ENCODE measurements around the gene TMUB2. TPM values are rescaled to one million over a fixed set of nuclear protein-coding genes. Genes with fewer than 3 reads are reported as not detected.

TMUB2 gene
- polyA plus RNA-seq, 1 donor from 2014 or later, result 59.9 TPM

DNA sequence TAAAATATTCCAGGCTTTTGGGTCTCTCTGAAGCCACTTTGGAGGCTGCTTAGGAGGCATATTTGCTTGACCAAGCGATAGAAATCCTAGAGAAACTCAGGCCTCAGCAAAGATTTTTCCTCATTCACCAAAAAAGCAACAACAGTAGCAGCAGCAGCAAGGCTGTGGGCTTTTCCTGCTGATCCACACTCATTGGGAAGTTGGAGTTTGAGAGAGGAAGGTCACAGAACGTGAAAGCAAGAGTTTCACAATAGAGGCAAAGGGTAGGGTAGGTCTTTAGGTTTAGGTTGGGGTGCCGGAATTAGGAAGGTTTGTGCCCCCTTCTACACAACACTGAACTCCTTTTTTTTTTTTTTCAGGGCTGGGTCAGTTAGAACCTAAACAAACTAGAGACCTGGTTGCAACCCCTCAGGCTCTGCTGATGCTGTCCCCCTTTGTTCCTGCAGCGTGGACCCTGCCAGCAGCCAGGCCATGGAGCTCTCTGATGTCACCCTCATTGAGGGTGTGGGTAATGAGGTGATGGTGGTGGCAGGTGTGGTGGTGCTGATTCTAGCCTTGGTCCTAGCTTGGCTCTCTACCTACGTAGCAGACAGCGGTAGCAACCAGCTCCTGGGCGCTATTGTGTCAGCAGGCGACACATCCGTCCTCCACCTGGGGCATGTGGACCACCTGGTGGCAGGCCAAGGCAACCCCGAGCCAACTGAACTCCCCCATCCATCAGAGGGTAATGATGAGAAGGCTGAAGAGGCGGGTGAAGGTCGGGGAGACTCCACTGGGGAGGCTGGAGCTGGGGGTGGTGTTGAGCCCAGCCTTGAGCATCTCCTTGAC is 2.0 kb downstream of the TMUB2 start:
- H3K27ac ChIP-seq (ENCODE audit: low read length), result no peak overlapping the region
- H3K4me2 ChIP-seq (ENCODE audit: low read length), result no peak overlapping the region
- H3K9me3 ChIP-seq (ENCODE audit: low read length), result no peaks in the 10 kb centered on the region
- TF ChIP-seq RAD21 (conservative IDR thresholded peaks at IDR 0.05) (no peak), EP300 (conservative IDR thresholded peaks at IDR 0.05; ENCODE audit: poor library complexity, severe bottlenecking) (no peak), MXI1 (conservative IDR thresholded peaks at IDR 0.05; ENCODE audit: poor library complexity, severe bottlenecking) (no peak), SMC3 (conservative IDR thresholded peaks at IDR 0.05; ENCODE audit: poor library complexity) (no peak), EZH2 (IDR thresholded peaks at IDR 0.05; ENCODE audit: borderline replicate concordance, insufficient read depth, low read length, poor library complexity, severe bottlenecking) (no peak), TAF1 (IDR thresholded peaks at IDR 0.05; ENCODE audit: low read depth) (no peak), POLR2AphosphoS5 (IDR thresholded peaks at IDR 0.05) (no peak)
- TF ChIP-seq, protein P1, sequence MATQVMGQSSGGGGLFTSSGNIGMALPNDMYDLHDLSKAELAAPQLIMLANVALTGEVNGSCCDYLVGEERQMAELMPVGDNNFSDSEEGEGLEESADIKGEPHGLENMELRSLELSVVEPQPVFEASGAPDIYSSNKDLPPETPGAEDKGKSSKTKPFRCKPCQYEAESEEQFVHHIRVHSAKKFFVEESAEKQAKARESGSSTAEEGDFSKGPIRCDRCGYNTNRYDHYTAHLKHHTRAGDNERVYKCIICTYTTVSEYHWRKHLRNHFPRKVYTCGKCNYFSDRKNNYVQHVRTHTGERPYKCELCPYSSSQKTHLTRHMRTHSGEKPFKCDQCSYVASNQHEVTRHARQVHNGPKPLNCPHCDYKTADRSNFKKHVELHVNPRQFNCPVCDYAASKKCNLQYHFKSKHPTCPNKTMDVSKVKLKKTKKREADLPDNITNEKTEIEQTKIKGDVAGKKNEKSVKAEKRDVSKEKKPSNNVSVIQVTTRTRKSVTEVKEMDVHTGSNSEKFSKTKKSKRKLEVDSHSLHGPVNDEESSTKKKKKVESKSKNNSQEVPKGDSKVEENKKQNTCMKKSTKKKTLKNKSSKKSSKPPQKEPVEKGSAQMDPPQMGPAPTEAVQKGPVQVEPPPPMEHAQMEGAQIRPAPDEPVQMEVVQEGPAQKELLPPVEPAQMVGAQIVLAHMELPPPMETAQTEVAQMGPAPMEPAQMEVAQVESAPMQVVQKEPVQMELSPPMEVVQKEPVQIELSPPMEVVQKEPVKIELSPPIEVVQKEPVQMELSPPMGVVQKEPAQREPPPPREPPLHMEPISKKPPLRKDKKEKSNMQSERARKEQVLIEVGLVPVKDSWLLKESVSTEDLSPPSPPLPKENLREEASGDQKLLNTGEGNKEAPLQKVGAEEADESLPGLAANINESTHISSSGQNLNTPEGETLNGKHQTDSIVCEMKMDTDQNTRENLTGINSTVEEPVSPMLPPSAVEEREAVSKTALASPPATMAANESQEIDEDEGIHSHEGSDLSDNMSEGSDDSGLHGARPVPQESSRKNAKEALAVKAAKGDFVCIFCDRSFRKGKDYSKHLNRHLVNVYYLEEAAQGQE (IDR thresholded peaks at IDR 0.05; ENCODE audit: borderline replicate concordance), result no peak
- TF ChIP-seq, protein P2, sequence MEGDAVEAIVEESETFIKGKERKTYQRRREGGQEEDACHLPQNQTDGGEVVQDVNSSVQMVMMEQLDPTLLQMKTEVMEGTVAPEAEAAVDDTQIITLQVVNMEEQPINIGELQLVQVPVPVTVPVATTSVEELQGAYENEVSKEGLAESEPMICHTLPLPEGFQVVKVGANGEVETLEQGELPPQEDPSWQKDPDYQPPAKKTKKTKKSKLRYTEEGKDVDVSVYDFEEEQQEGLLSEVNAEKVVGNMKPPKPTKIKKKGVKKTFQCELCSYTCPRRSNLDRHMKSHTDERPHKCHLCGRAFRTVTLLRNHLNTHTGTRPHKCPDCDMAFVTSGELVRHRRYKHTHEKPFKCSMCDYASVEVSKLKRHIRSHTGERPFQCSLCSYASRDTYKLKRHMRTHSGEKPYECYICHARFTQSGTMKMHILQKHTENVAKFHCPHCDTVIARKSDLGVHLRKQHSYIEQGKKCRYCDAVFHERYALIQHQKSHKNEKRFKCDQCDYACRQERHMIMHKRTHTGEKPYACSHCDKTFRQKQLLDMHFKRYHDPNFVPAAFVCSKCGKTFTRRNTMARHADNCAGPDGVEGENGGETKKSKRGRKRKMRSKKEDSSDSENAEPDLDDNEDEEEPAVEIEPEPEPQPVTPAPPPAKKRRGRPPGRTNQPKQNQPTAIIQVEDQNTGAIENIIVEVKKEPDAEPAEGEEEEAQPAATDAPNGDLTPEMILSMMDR (IDR thresholded peaks at IDR 0.05; ENCODE audit: poor library complexity, severe bottlenecking), result no peak
- H3K79me2 ChIP-seq (replicated peaks; ENCODE audit: insufficient read depth, low read length), result peaks cover 34% of the 10 kb centered on the region
- no peaks in the 10 kb centered on the region for H3K27me3 ChIP-seq (ENCODE audit: insufficient read depth, low read depth, low read length)
- H4K20me1 ChIP-seq (ENCODE audit: insufficient read depth), result no peaks in the 10 kb centered on the region
- no peaks in the 10 kb centered on the region for H3F3A ChIP-seq (ENCODE audit: insufficient read depth, low read length, poor library complexity, severe bottlenecking)
- H3K36me3 ChIP-seq (ENCODE audit: insufficient read depth, low read length), result no peaks in the 10 kb centered on the region
- H3K9ac ChIP-seq (ENCODE audit: low read length), result peak overlapping the region; percentile 89
- no peak overlapping the region for H2AFZ ChIP-seq (ENCODE audit: low read depth, low read length)
- H3K4me3 ChIP-seq (ENCODE audit: low read length), result peak overlapping the region; percentile 92
- H3K9me2 ChIP-seq (ENCODE audit: insufficient read depth, low read length), result no peaks in the 10 kb centered on the region

DNA sequence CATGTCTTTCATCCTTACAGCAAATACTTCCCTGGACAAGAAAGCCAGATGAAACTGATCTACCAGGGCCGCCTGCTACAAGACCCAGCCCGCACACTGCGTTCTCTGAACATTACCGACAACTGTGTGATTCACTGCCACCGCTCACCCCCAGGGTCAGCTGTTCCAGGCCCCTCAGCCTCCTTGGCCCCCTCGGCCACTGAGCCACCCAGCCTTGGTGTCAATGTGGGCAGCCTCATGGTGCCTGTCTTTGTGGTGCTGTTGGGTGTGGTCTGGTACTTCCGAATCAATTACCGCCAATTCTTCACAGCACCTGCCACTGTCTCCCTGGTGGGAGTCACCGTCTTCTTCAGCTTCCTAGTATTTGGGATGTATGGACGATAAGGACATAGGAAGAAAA is 3.7 kb downstream of the TMUB2 start:
- no peaks in the 10 kb centered on the region for H3K27me3 ChIP-seq (ENCODE audit: insufficient read depth, low read depth, low read length)
- no peaks in the 10 kb centered on the region for H3K9me3 ChIP-seq (ENCODE audit: low read length)
- H3K9ac ChIP-seq (ENCODE audit: low read length), result no peak overlapping the region
- H4K20me1 ChIP-seq (ENCODE audit: insufficient read depth), result no peaks in the 10 kb centered on the region
- no peak overlapping the region for H3K4me2 ChIP-seq (ENCODE audit: low read length)
- TF ChIP-seq EP300 (conservative IDR thresholded peaks at IDR 0.05; ENCODE audit: poor library complexity, severe bottlenecking), result no peak
- no peak for TF ChIP-seq EZH2 (IDR thresholded peaks at IDR 0.05; ENCODE audit: borderline replicate concordance, insufficient read depth, low read length, poor library complexity, severe bottlenecking)
- TF ChIP-seq, protein P1 (IDR thresholded peaks at IDR 0.05; ENCODE audit: borderline replicate concordance), result no peak
- TF ChIP-seq, protein P2 (IDR thresholded peaks at IDR 0.05; ENCODE audit: poor library complexity, severe bottlenecking), result no peak
- TF ChIP-seq RAD21 (conservative IDR thresholded peaks at IDR 0.05), result no peak
- no peak for TF ChIP-seq MXI1 (conservative IDR thresholded peaks at IDR 0.05; ENCODE audit: poor library complexity, severe bottlenecking)
- TF ChIP-seq TAF1 (IDR thresholded peaks at IDR 0.05; ENCODE audit: low read depth), result no peak
- no peak for TF ChIP-seq SMC3 (conservative IDR thresholded peaks at IDR 0.05; ENCODE audit: poor library complexity)
- no peak for TF ChIP-seq POLR2AphosphoS5 (IDR thresholded peaks at IDR 0.05)
- H3K79me2 ChIP-seq (replicated peaks; ENCODE audit: insufficient read depth, low read length), result peaks cover 24% of the 10 kb centered on the region
- H3K4me3 ChIP-seq (ENCODE audit: low read length), result no peak overlapping the region
- peaks cover 10% of the 10 kb centered on the region for H3K36me3 ChIP-seq (ENCODE audit: insufficient read depth, low read length)
- no peak overlapping the region for H2AFZ ChIP-seq (ENCODE audit: low read depth, low read length)
- no peak overlapping the region for H3K27ac ChIP-seq (ENCODE audit: low read length)
- H3F3A ChIP-seq (ENCODE audit: insufficient read depth, low read length, poor library complexity, severe bottlenecking), result no peaks in the 10 kb centered on the region
- no peaks in the 10 kb centered on the region for H3K9me2 ChIP-seq (ENCODE audit: insufficient read depth, low read length)
